MM.1S (cell line): ENCODE data around the gene AGTR1.
A peak's percentile ranks its signal among the peaks of the same experiment; 100 is the strongest.

ENCODE experiments used
- DNase-seq: peaks from one replicate; pipeline ENCODE4 v3.0.0-alpha.2; 2015
- H2AFZ ChIP-seq: fragments of 300-600 bp; sonication (generic); 2 replicates; pipeline ENCODE4 v1.6.0; 2016; ENCODE audit warnings: antibody characterized with exemption, low read length
- H3F3A ChIP-seq: fragments of 300-600 bp; sonication (generic); 2 replicates; pipeline ENCODE4 v1.6.1; 2016; ENCODE audit warnings: mild to moderate bottlenecking, antibody characterized with exemption, low read length, moderate library complexity, mixed read lengths; ENCODE audit not compliant: insufficient read depth
- H3K27ac ChIP-seq: fragments of 300-600 bp; sonication (generic); 2 replicates; pipeline ENCODE4 v1.5.1; 2016; ENCODE audit warnings: mild to moderate bottlenecking, low read length
- H3K27me3 ChIP-seq: fragments of 300-600 bp; sonication (generic); replicated peaks from 2 replicates; pipeline ENCODE4 v1.6.0; 2016; ENCODE audit warnings: low read length; ENCODE audit not compliant: insufficient read depth
- H3K36me3 ChIP-seq: fragments of 300-600 bp; sonication (generic); replicated peaks from 2 replicates; pipeline ENCODE4 v1.6.1; 2016; ENCODE audit warnings: mild to moderate bottlenecking, low read length, mixed read lengths; ENCODE audit not compliant: insufficient read depth
- H3K4me1 ChIP-seq: fragments of 300-600 bp; sonication (generic); 2 replicates; pipeline ENCODE4 v1.6.1; 2016; ENCODE audit warnings: low read length, mixed read lengths
- H3K4me2 ChIP-seq: fragments of 300-600 bp; sonication (generic); 2 replicates; pipeline ENCODE4 v1.6.0; 2016; ENCODE audit warnings: low read depth, low read length
- H3K4me3 ChIP-seq: fragments of 300-600 bp; sonication (generic); 2 replicates; pipeline ENCODE4 v1.5.1; 2016; ENCODE audit warnings: low read length, mixed read lengths
- H3K79me2 ChIP-seq: fragments of 300-600 bp; sonication (generic); 2 replicates; pipeline ENCODE4 v1.6.1; 2016; ENCODE audit warnings: mixed run types, low read length, mixed read lengths
- H3K9ac ChIP-seq: fragments of 300-600 bp; sonication (generic); 2 replicates; pipeline ENCODE4 v1.6.1; 2016; ENCODE audit warnings: low read length, mixed read lengths
- H3K9me2 ChIP-seq: fragments of 300-600 bp; sonication (generic); replicated peaks from 2 replicates; pipeline ENCODE4 v1.6.1; 2016; ENCODE audit warnings: mild to moderate bottlenecking, low read length, mixed read lengths; ENCODE audit not compliant: insufficient read depth
- H3K9me3 ChIP-seq: fragments of 300-600 bp; sonication (generic); replicated peaks from 2 replicates; pipeline ENCODE4 v1.6.1; 2016; ENCODE audit warnings: mild to moderate bottlenecking, low read length, mixed read lengths; ENCODE audit not compliant: insufficient read depth
- H4K20me1 ChIP-seq: fragments of 300-600 bp; sonication (generic); 2 replicates; pipeline ENCODE4 v1.6.1; 2016; ENCODE audit warnings: mild to moderate bottlenecking, low read length, moderate library complexity, mixed read lengths; ENCODE audit not compliant: insufficient read depth
- CTCF ChIP-seq: fragments of 300-600 bp; sonication (generic); IDR thresholded peaks from 2 replicates; pipeline ENCODE4 v1.5.1; 2016; ENCODE audit warnings: antibody characterized with exemption, low read length, mixed read lengths
- EZH2 ChIP-seq: fragments of 300-600 bp; sonication (generic); optimal IDR thresholded peaks from 2 replicates; pipeline ENCODE3; 2017; ENCODE audit warnings: low read depth, mild to moderate bottlenecking, antibody characterized with exemption, low read length, mixed read lengths
- EZH2phosphoT487 ChIP-seq: fragments of 300-600 bp; sonication (generic); IDR thresholded peaks from 2 replicates; pipeline ENCODE4 v1.6.1; 2018; ENCODE audit warnings: antibody characterized with exemption, low read length

AGTR1 gene

DNA sequence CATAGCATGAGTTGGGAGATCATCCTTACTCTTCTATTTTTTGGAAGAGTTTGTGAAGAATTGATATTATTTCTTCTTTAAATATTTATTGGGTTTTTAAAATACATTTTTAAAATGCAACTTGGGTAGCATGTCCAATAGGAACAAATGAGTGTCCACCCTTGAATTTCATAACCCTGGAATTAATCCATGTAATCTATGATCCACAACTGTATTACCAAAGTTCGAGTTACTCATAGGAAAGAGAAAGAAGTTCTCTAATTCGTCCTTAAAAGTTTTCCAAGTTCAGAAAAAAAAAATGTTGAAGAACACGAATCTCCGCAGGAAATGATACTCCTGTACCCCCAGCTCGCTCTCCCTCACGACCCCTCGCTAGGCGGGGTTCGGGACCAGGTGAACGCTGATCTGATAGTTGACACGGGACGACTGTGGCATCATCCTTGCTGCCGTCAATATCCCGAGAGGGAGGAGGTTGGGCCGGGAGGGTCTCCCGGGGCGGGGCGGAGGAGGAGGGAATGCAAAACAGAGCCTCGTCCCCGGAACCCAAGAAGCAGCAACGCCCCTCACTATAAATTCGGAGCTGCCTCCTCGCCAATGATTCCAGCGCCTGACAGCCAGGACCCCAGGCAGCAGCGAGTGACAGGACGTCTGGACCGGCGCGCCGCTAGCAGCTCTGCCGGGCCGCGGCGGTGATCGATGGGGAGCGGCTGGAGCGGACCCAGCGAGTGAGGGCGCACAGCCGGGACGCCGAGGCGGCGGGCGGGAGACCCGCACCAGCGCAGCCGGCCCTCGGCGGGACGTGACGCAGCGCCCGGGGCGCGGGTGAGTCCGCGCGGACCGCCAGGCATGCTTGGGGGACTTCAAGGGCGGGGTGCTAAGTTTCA is at the start of gene AGTR1:
Gene AGTR1, plus strand, starts transcription at position 598 of the 884 bp plus-strand sequence. CDS start 43,133 bp downstream, outside the sequence.
- no peaks in the 10 kb centered on the region for H3K4me1 ChIP-seq
- H3K9ac ChIP-seq: no peak within 1 kb of the TSS
- no peaks in the 10 kb centered on the region for H3K79me2 ChIP-seq
- TF ChIP-seq EZH2 (no peak), EZH2phosphoT487 (no peak), CTCF (no peak)
- DNase-seq: no peak
- 0 out of 2 replicates have a peak within 1 kb of the TSS, but pooled peaks have one; percentile 20 for H2AFZ ChIP-seq
- no peak within 1 kb of the TSS; the same call in 1 of the 2 replicates for H3K4me2 ChIP-seq
- H4K20me1 ChIP-seq: no peaks in the 10 kb centered on the region
- no peaks in the 10 kb centered on the region for H3K27me3 ChIP-seq
- H3K4me3 ChIP-seq: no peak within 1 kb of the TSS
- H3K9me3 ChIP-seq: no peaks in the 10 kb centered on the region
- H3K27ac ChIP-seq: no peak within 1 kb of the TSS
- no peaks in the 10 kb centered on the region for H3K36me3 ChIP-seq
- H3F3A ChIP-seq: no peaks in the 10 kb centered on the region
- no peaks in the 10 kb centered on the region for H3K9me2 ChIP-seq

- Histone ChIP-seq H4K20me1 (no peaks in the 10 kb centered on the region), H3K36me3 (no peaks in the 10 kb centered on the region), H3K4me3 (no peak overlapping the region), H3K79me2 (no peaks in the 10 kb centered on the region), H3K27ac (no peak overlapping the region), H3K9me2 (no peaks in the 10 kb centered on the region; the same call in 1 of the 2 replicates), H3F3A (no peaks in the 10 kb centered on the region), H3K4me1 (no peaks in the 10 kb centered on the region), H3K9me3 (no peaks in the 10 kb centered on the region), H2AFZ (no peak overlapping the region), H3K9ac (no peak overlapping the region), H3K27me3 (no peaks in the 10 kb centered on the region), H3K4me2 (no peak overlapping the region)
- TF ChIP-seq EZH2 (no peak), EZH2phosphoT487 (no peak), CTCF (no peak)
- no peak for DNase-seq
These were observed 48.9 kb upstream of the AGTR1 start for GRCh38 chr3:148648685-148649352.

- no peaks in the 10 kb centered on the region for H3K79me2 ChIP-seq
- no peak overlapping the region for H3K9ac ChIP-seq
- DNase-seq: no peak
- no peaks in the 10 kb centered on the region for H3K9me3 ChIP-seq
- H3K27ac ChIP-seq: no peak overlapping the region
- no peaks in the 10 kb centered on the region for H3F3A ChIP-seq
- TF ChIP-seq EZH2phosphoT487: no peak
- no peak for TF ChIP-seq CTCF
- no peak for TF ChIP-seq EZH2
- H3K4me1 ChIP-seq: no peaks in the 10 kb centered on the region
- no peaks in the 10 kb centered on the region for H3K36me3 ChIP-seq
- no peak overlapping the region for H3K4me3 ChIP-seq
- H2AFZ ChIP-seq: no peak overlapping the region
- no peaks in the 10 kb centered on the region for H4K20me1 ChIP-seq
- no peaks in the 10 kb centered on the region; the same call in 1 of the 2 replicates for H3K9me2 ChIP-seq
- no peak overlapping the region for H3K4me2 ChIP-seq
- H3K27me3 ChIP-seq: no peaks in the 10 kb centered on the region
These were observed 46.2 kb upstream of the AGTR1 start for GRCh38 chr3:148651549-148651948.
